Stimulated activated naive CD4-positive, alpha-beta T cell (primary cell): Measurements from ENCODE around the gene RAB17.

Experiments
- DNase-seq, 6 experiments: peaks; one replicate each; lab custom pipeline; 2025; lab: John Stamatoyannopoulos, UW

RAB17 gene

GRCh38 chr2:237538901-237539300 is 51.6 kb downstream of the RAB17 start:
- no peak for DNase-seq

DNA sequence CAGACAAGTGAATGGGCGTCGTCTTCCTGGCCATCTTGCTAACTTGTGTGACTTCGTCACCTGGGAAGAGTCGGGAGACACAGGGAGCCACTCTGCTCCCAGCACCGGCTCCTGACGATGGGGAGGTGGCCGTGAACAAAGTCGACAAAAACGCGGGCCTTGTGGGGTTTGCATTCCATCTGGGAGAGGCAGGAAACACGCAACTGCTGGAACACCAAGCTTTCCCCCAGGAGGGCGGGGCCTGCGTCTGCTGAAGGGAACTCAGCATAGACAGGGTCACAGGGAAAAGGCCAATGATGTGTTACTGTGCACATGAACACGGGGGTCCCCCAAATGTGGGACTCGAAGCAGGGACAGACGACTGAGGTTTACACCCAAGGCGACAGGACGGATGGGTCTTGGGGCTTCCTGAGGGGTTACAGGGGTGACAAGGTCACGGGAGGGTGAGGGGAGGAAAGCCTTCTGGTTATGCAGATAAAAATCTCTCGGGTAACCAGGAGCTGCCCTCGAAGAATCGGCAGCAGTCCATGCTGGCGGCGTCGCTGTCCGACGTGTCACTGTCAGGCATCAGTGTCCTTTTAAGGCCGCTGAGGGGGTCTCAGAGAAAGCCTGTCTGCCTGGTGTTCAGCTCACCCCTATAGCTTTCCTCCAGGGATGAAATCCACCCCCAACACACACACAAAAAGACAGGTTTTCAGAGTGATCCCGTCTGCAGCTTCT is 52.4 kb downstream of the RAB17 start:
- no peak for DNase-seq

DNA sequence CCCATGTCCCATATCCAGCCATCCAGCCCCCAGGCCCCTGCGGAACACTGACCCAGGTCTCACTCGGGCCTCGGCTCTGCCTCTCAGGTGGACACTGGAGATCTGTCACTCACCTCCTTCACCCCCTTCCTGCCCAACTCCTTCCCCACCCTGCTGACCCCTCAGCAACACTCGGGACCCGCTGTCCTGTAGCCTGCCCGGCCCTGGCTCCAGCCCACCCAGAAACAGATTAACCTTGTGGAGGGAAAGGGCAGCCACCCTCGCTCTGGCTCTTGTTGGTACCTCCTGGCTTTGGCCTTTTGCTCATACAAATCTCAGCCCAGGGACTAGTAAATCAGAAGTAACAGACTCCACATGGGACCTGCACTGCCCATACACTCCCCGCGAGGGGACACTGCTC is 53.9 kb downstream of the RAB17 start:
- DNase-seq: no peak

DNA sequence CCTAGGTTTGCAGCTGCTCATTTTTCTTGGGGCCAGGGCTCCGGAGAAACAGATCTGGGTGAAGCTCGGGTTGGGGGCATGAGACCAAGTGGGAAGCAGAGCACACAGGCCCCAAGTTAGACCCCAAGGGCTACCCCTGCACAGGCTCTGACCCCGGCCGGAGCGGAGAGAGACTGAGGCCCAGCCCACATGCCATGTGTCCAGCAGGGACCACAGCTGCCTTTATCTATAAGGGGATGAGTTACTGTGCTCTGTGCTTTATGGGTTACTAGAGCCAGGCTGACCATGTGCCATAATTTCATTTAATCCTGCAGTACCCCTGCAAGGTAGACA is 54.5 kb downstream of the RAB17 start:
- no peak for DNase-seq

DNA sequence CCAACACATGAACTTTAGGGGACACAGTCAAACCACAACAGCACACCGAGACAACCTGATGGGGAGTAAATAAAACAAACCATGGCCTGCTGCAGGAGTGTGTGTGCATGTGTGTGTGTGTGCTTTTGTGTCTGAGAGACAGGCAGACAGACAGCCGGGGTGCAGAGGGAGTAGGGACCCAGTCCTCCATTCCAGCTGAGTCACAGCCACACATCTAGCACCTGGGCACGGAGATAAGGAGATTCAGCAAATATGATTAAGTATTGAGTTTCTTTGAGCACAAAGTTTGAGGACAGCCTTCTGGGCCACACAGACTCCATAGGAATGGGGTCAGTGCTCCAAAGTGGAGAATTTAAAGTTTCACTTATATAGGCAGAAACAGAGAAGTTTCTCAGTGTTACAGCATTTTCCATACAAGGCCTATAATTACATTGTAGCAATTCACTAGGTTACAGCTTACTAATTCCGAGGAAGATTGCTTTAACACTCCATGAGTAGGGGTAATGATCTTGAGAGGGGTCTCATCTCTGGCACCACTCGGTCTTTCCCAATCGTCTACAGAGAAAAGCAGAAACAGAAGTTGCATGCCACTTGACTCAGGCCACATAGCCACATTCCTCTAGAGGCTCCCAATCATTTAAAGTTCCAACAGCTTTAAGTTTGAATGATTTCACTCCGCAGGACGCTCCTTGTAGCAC is 55.0 kb downstream of the RAB17 start:
- DNase-seq: no peak

- DNase-seq: no peak
Measured at GRCh38 chr2:237534380-237534779, 56.2 kb downstream of the RAB17 start.

- DNase-seq: no peak
Measured at GRCh38 chr2:237533668-237534161, 56.8 kb downstream of the RAB17 start.

DNA sequence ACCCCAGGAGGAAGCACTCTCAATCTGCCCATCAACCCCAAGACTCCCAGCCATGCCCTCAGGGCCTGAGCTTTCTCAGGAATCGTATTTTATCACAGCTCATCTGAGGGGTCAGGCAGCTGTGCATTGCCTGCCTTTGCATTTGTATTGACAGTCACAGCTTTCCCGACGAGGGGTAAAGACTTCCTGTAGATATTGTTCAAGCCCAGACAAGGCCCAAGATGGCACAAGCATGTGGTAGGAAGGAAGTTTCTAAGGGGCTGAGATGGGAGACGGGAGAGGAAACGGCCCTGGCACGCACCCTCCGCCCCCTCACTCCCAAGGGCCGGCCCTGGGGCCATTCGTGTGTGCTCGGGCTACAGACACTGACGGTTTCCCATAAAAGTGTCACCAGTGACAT is 58.4 kb downstream of the RAB17 start:
- no peak for DNase-seq

GRCh38 chr2:237530472-237531433 is 59.8 kb downstream of the RAB17 start:
- no peak for DNase-seq

- DNase-seq: no peak
Measured at GRCh38 chr2:237529452-237530402, 60.8 kb downstream of the RAB17 start.

DNA sequence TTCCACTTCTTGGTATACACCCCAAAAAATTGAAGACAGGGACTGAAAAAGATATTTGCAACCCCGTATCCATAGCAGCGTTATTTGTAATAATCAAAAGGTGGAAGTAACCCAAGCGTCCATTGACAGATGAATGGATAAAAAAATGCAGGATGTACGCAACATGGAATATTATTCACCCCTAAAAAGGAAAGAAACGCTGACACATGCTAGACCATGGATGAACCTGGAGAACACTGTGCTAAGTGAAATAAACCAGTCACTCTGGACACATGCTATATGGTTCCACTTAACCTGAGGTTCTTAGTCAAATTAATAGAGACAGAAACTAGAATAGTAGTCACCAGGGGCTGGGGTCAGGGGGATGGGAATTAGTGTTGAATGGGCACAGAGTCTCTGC is 62.8 kb downstream of the RAB17 start:
- DNase-seq: no peak

- no peak for DNase-seq
Measured at GRCh38 chr2:237527233-237527632, 63.3 kb downstream of the RAB17 start.

GRCh38 chr2:237525559-237526157 is 64.9 kb downstream of the RAB17 start:
- DNase-seq: no peak

GRCh38 chr2:237524631-237525030 is 65.9 kb downstream of the RAB17 start:
- DNase-seq: no peak
